ENCODE data around the gene GAA.

Gene GAA

DNA sequence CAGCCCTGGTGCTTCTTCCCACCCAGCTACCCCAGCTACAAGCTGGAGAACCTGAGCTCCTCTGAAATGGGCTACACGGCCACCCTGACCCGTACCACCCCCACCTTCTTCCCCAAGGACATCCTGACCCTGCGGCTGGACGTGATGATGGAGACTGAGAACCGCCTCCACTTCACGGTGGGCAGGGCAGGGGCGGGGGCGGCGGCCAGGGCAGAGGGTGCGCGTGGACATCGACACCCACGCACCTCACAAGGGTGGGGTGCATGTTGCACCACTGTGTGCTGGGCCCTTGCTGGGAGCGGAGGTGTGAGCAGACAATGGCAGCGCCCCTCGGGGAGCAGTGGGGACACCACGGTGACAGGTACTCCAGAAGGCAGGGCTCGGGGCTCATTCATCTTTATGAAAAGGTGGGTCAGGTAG, 3.6 kb downstream of the GAA start:
- Histone ChIP-seq H3K9me3 (ENCODE audit: low read depth, low read length) (no peaks in the 10 kb centered on the region), H3K36me3 (ENCODE audit: insufficient read depth, low read length) (no peaks in the 10 kb centered on the region), H3K27ac (no peak overlapping the region), H3K9ac (ENCODE audit: insufficient read length) (no peak overlapping the region), H3K4me3 (no peak overlapping the region)
- no peak for DNase-seq (ENCODE audit: low read depth, low spot score)
- TF ChIP-seq EZH2 (IDR thresholded peaks at IDR 0.05), result no peak
- no peak for TF ChIP-seq POLR2AphosphoS5 (IDR thresholded peaks at IDR 0.05; ENCODE audit: borderline replicate concordance, low read depth, low read length)
- TF ChIP-seq FOXP2 (optimal IDR thresholded peaks at IDR 0.05; ENCODE audit: control extremely low read depth, extremely low read length, insufficient read depth), result no peak

DNA sequence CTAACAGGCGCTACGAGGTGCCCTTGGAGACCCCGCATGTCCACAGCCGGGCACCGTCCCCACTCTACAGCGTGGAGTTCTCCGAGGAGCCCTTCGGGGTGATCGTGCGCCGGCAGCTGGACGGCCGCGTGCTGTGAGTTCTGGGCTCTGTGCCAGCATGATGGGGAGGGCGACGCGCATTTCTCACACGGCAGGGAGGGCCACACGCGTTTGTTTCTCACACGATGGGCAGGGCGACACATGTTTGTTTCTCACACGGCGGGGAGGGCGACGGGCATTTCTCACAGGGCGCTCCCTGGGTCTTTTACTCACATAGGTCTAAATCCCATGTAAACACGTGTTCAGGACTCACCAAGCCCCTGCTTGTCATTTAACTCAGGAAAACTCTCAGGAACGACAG, 4.4 kb downstream of the GAA start:
- no peak for DNase-seq (ENCODE audit: low read depth, low spot score)
- Histone ChIP-seq H3K9me3 (ENCODE audit: low read depth, low read length) (no peaks in the 10 kb centered on the region), H3K9ac (ENCODE audit: insufficient read length) (no peak overlapping the region), H3K36me3 (ENCODE audit: insufficient read depth, low read length) (no peaks in the 10 kb centered on the region), H3K27ac (no peak overlapping the region), H3K4me3 (0 out of 2 replicates have a peak overlapping the region, but pooled peaks have one; percentile 9)
- TF ChIP-seq POLR2AphosphoS5 (IDR thresholded peaks at IDR 0.05; ENCODE audit: borderline replicate concordance, low read depth, low read length) (no peak), EZH2 (IDR thresholded peaks at IDR 0.05) (no peak), FOXP2 (optimal IDR thresholded peaks at IDR 0.05; ENCODE audit: control extremely low read depth, extremely low read length, insufficient read depth) (no peak)

DNA sequence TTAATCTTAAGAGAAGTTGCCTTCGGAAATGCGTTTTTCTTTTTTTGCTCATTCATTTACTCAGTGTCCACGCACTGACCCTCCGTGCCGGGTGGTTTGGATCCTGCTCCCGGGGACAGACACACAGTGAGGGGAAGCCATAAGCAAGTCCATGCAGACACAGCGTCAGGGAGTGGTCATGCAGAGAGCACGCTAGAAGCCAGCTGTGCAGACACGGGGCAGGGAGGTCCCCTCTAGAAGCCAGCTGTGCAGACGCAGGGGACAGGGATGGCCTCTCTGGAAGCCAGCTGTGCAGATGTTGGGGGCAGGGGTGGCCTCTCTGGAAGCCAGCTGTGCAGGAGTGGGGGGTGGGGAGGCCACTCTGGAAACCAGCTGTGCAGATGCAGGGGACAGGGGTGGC, 4.8 kb downstream of the GAA start:
- TF ChIP-seq EZH2 (IDR thresholded peaks at IDR 0.05) (no peak), POLR2AphosphoS5 (IDR thresholded peaks at IDR 0.05; ENCODE audit: borderline replicate concordance, low read depth, low read length) (no peak), FOXP2 (optimal IDR thresholded peaks at IDR 0.05; ENCODE audit: control extremely low read depth, extremely low read length, insufficient read depth) (no peak)

DNA sequence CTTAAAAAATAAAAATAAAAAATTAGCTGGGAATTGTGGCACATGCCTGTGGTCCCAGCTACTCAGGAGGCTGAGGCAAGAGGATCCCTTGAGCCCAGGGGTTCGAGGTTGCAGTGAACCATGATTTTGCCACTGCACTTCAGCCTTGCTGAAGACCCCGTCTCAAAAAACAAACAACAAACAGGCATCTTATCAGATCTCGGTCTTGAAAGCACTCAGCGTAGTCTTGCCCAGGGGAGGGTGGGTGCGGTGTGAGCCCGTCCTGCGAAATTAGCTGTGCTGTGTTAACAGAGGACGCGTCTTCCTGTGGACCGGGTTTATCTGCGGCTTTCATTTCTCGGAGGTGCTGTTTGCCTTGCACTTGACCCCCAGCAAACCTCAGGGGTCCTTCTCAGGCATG, 5.4 kb downstream of the GAA start:
- DNase-seq (ENCODE audit: low read depth, low spot score), result no peak
- TF ChIP-seq POLR2AphosphoS5 (IDR thresholded peaks at IDR 0.05; ENCODE audit: borderline replicate concordance, low read depth, low read length) (no peak), EZH2 (IDR thresholded peaks at IDR 0.05) (no peak), FOXP2 (optimal IDR thresholded peaks at IDR 0.05; ENCODE audit: control extremely low read depth, extremely low read length, insufficient read depth) (no peak)
- H3K9me3 ChIP-seq (ENCODE audit: low read depth, low read length), result no peaks in the 10 kb centered on the region

More for the DNA sequence above, 4.8 kb downstream of the GAA start:
- no peak for DNase-seq (ENCODE audit: low read depth, low spot score)
- H3K36me3 ChIP-seq (ENCODE audit: insufficient read depth, low read length), result no peaks in the 10 kb centered on the region
- H3K4me3 ChIP-seq, result 0 out of 2 replicates have a peak overlapping the region, but pooled peaks have one; percentile 9
- no peak overlapping the region for H3K9ac ChIP-seq (ENCODE audit: insufficient read length)
- H3K9me3 ChIP-seq (ENCODE audit: low read depth, low read length), result no peaks in the 10 kb centered on the region
- H3K27ac ChIP-seq, result no peak overlapping the region

DNA sequence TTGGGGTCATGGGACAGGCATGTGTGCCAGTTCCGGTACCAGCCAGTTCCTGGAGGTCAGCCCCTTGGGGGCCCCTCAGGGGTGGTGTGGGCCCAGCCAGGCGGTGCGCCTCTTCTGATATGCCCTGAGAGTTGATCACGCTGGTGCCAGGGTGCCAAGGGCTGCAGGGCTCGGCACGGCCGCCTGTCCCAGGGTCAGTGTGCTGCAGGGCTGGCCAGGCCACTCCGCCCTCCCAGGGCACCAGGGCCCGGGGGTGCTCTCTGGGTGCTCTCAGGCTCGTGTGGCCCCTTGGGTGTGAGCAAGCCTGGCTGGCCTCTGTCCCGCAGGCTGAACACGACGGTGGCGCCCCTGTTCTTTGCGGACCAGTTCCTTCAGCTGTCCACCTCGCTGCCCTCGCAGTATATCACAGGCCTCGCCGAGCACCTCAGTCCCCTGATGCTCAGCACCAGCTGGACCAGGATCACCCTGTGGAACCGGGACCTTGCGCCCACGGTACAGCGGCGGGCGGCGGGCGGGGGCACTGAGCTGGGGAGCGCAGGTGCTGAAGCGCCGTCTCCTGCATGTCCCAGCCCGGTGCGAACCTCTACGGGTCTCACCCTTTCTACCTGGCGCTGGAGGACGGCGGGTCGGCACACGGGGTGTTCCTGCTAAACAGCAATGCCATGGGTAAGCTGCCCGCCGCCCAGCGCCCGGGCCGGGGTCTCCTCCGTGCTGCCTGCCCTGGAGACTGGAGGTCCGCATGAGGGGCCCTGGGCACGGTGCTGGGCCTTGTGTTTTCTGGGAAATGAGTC, 6.0 kb downstream of the GAA start:
- H3K9ac ChIP-seq (ENCODE audit: insufficient read length), result no peak overlapping the region
- no peaks in the 10 kb centered on the region for H3K36me3 ChIP-seq (ENCODE audit: insufficient read depth, low read length)
- H3K9me3 ChIP-seq (ENCODE audit: low read depth, low read length), result no peaks in the 10 kb centered on the region

More for the DNA sequence above, 5.4 kb downstream of the GAA start:
- no peak overlapping the region for H3K9ac ChIP-seq (ENCODE audit: insufficient read length)
- no peaks in the 10 kb centered on the region for H3K36me3 ChIP-seq (ENCODE audit: insufficient read depth, low read length)
- no peak overlapping the region for H3K4me3 ChIP-seq
- H3K27ac ChIP-seq, result no peak overlapping the region

DNA sequence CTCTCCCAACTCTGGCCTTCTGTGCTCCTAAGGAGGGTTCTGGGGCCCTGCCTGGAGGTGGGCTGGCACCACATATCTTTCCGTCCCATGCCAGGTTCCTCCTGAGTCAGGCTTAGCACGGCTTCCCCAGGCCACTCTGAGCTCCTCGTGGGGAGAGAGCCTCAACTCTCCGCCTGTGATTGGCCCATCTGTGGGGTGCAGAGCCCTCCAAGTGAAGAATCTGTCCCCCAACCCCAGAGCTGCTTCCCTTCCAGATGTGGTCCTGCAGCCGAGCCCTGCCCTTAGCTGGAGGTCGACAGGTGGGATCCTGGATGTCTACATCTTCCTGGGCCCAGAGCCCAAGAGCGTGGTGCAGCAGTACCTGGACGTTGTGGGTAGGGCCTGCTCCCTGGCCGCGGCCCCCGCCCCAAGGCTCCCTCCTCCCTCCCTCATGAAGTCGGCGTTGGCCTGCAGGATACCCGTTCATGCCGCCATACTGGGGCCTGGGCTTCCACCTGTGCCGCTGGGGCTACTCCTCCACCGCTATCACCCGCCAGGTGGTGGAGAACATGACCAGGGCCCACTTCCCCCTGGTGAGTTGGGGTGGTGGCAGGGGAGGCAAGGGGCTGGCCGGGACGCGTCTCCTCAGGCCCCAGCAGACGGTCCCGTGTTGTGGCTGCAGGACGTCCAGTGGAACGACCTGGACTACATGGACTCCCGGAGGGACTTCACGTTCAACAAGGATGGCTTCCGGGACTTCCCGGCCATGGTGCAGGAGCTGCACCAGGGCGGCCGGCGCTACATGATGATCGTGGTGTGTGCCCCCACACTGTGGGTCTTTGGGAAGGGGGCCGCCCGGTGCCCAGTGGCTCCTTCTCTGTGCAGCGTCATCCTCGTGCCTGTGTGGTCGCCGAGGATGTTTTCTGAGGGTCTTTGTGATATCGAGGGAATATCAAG, 6.9 kb downstream of the GAA start:
- no peak overlapping the region for H3K9ac ChIP-seq (ENCODE audit: insufficient read length)
- H3K27ac ChIP-seq, result no peak overlapping the region
- no peak overlapping the region for H3K4me3 ChIP-seq
- TF ChIP-seq POLR2AphosphoS5 (IDR thresholded peaks at IDR 0.05; ENCODE audit: borderline replicate concordance, low read depth, low read length) (no peak), FOXP2 (optimal IDR thresholded peaks at IDR 0.05; ENCODE audit: control extremely low read depth, extremely low read length, insufficient read depth) (no peak), EZH2 (IDR thresholded peaks at IDR 0.05) (no peak)
- DNase-seq (ENCODE audit: low read depth, low spot score), result no peak
- H3K36me3 ChIP-seq (ENCODE audit: insufficient read depth, low read length), result no peaks in the 10 kb centered on the region
- no peaks in the 10 kb centered on the region for H3K9me3 ChIP-seq (ENCODE audit: low read depth, low read length)

More for the DNA sequence above, 6.0 kb downstream of the GAA start:
- TF ChIP-seq FOXP2 (optimal IDR thresholded peaks at IDR 0.05; ENCODE audit: control extremely low read depth, extremely low read length, insufficient read depth) (no peak), POLR2AphosphoS5 (IDR thresholded peaks at IDR 0.05; ENCODE audit: borderline replicate concordance, low read depth, low read length) (no peak), EZH2 (IDR thresholded peaks at IDR 0.05) (no peak)
- DNase-seq (ENCODE audit: low read depth, low spot score), result no peak
- Histone ChIP-seq H3K4me3 (no peak overlapping the region), H3K27ac (no peak overlapping the region)

DNA sequence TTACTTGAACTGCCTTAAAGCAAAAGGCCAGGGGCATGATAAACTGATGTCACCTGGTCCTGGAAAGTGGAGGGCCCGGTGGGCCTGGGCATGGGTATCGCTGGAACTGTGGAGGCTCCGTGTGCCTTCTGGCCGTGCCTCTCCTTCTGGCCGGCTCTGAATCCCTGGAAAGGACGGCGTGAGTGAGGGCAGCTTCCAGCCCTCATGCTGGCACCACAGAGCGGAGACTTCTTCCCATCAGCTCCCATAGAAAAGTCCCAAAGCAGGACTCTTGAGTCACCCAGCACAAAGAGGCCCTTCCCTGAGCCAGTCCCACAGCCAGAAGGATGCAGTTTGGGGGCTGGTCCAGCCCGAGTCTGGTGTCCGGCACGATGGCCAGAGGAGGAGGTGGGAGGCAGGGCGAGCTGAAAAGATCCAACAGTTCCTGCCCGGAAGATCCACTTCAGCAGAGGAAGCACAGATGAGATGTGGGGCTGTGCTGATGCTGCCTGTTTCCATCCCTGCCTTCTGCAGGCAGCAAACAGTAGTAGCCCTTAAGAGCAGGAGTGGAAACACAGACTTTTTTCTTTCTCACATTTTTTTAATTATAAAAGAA, 7.8 kb downstream of the GAA start:
- no peak overlapping the region for H3K27ac ChIP-seq

More for the DNA sequence above, 7.8 kb downstream of the GAA start:
- DNase-seq (ENCODE audit: low read depth, low spot score), result no peak
- Histone ChIP-seq H3K36me3 (ENCODE audit: insufficient read depth, low read length) (no peaks in the 10 kb centered on the region), H3K9me3 (ENCODE audit: low read depth, low read length) (no peaks in the 10 kb centered on the region), H3K9ac (ENCODE audit: insufficient read length) (no peak overlapping the region), H3K4me3 (no peak overlapping the region)
- TF ChIP-seq FOXP2 (optimal IDR thresholded peaks at IDR 0.05; ENCODE audit: control extremely low read depth, extremely low read length, insufficient read depth) (no peak), EZH2 (IDR thresholded peaks at IDR 0.05) (no peak), POLR2AphosphoS5 (IDR thresholded peaks at IDR 0.05; ENCODE audit: borderline replicate concordance, low read depth, low read length) (no peak)
